HT-29 (cell line): ENCODE measurements around the gene WIF1. TPM values are rescaled to one million over a fixed set of nuclear protein-coding genes. Genes with fewer than 3 reads are reported as not detected.

Source experiments
- DNase-seq: peaks from one replicate; pipeline ENCODE4 v3.0.0-alpha.2; 2015; ENCODE audit warnings: low spot score
- total RNA-seq: library from RNA; depleted of rRNA; stranded (reverse); fragments of >200 nt; shearing (Covaris generic); gene quantifications from 2 replicates; pipeline ENCODE4 v1.2.3, GENCODE V29; 2014; rRNA removed

WIF1 gene
- total RNA-seq, result not detected in 2 replicates

GRCh38 chr12:65121049-65121955 lies at the start of gene WIF1:
WIF1 (minus strand) TSS chr12:65121305; CDS start chr12:65121191, 114 bp downstream.
- no peak for DNase-seq

GRCh38 chr12:65170209-65170881 lies 49.2 kb upstream of the WIF1 start:
- DNase-seq, result peak; percentile 63

- DNase-seq, result peak; percentile 98
These were observed 48.5 kb upstream of the WIF1 start, which contains the start of gene LEMD3 for GRCh38 chr12:65169320-65170208. LEMD3 (plus strand) TSS chr12:65169583; CDS start chr12:65169597, 14 bp downstream.

GRCh38 chr12:65168681-65169319 lies 47.7 kb upstream of the WIF1 start:
- no peak for DNase-seq

- no peak for DNase-seq
These were observed 43.7 kb upstream of the WIF1 start for GRCh38 chr12:65164774-65165173.

- DNase-seq, result no peak
These were observed 43.1 kb upstream of the WIF1 start for GRCh38 chr12:65164244-65164643.

GRCh38 chr12:65162609-65163008 lies 41.5 kb upstream of the WIF1 start:
- DNase-seq, result no peak

GRCh38 chr12:65157091-65157490 lies 36.0 kb upstream of the WIF1 start:
- no peak for DNase-seq

- DNase-seq, result no peak
These were observed 35.3 kb upstream of the WIF1 start for GRCh38 chr12:65156366-65156841.

GRCh38 chr12:65155784-65156183 lies 34.7 kb upstream of the WIF1 start:
- DNase-seq, result no peak

GRCh38 chr12:65152596-65152995 lies 31.5 kb upstream of the WIF1 start:
- DNase-seq, result no peak

GRCh38 chr12:65152012-65152411 lies 30.9 kb upstream of the WIF1 start:
- DNase-seq, result no peak

- DNase-seq, result no peak
These were observed 26.3 kb upstream of the WIF1 start for GRCh38 chr12:65147312-65147905.

- no peak for DNase-seq
These were observed 19.6 kb upstream of the WIF1 start for GRCh38 chr12:65140738-65141137.

- no peak for DNase-seq
These were observed 18.3 kb upstream of the WIF1 start for GRCh38 chr12:65139389-65139788.

- DNase-seq, result no peak
These were observed 12.8 kb upstream of the WIF1 start for GRCh38 chr12:65133879-65134278.

GRCh38 chr12:65126482-65126881 lies 5.4 kb upstream of the WIF1 start:
- no peak for DNase-seq

GRCh38 chr12:65125975-65126374 lies 4.9 kb upstream of the WIF1 start:
- no peak for DNase-seq

GRCh38 chr12:65125247-65125646 lies 4.1 kb upstream of the WIF1 start:
- no peak for DNase-seq

GRCh38 chr12:65123435-65124063 lies 2.4 kb upstream of the WIF1 start:
- peak; percentile 64 for DNase-seq
